H1 (cell line): ENCODE results near the gene ST6GALNAC5. TPM values are rescaled to one million over a fixed set of nuclear protein-coding genes. Genes with fewer than 3 reads are reported as not detected.
"Not testable (repeated sequence)": the region's sequence is repeated elsewhere in the genome, so short reads cannot be mapped to it uniquely, and the experiment has no call there.

ENCODE experiments used
- CTCF ChIA-PET: fragments of 300-600 bp; sonication (Branson Sonifier 250); formaldehyde crosslinking; loops from one replicate; lab custom pipeline; 2021; ENCODE audit not compliant: partially characterized antibody; lab: Charles Lee
- POLR2A ChIA-PET: fragments of 300-600 bp; sonication (Branson Sonifier 250); formaldehyde crosslinking; loops from one replicate; lab custom pipeline; 2021; ENCODE audit warnings: inconsistent platforms; ENCODE audit not compliant: partially characterized antibody; lab: Charles Lee
- DNase-seq, 2 experiments: peaks; one replicate each; pipeline versions ENCODE4 v3.0.0 to v3.0.0-alpha.2; 2010 to 2022; ENCODE audit warnings: low spot score in 2 of 2, low read depth in 1 of 2, mixed read lengths in 1 of 2
- FAIRE-seq: peaks from 2 replicates; lab custom pipeline; 2011; peaks lifted over from hg19 to GRCh38; lab: Jason Lieb, UNC
- H2AFZ ChIP-seq: 2 replicates; pipeline ENCODE4 v1.8.1; 2012; ENCODE audit warnings: low read length, inconsistent platforms
- H2AK5ac ChIP-seq: 2 replicates; pipeline ENCODE4 v1.6.1; 2013; ENCODE audit warnings: low read depth, low read length
- H2BK120ac ChIP-seq: replicated peaks from 2 replicates; pipeline ENCODE3; 2013; ENCODE audit warnings: low read depth, low read length, inconsistent platforms
- H2BK12ac ChIP-seq: 2 replicates; pipeline ENCODE4 v1.6.1; 2013; ENCODE audit warnings: low read depth, low read length
- H2BK15ac ChIP-seq: 2 replicates; pipeline ENCODE4 v1.6.1; 2013; ENCODE audit warnings: low read length
- H2BK20ac ChIP-seq: 2 replicates; pipeline ENCODE4 v1.6.1; 2013; ENCODE audit warnings: low read length
- H2BK5ac ChIP-seq: 2 replicates; pipeline ENCODE4 v1.6.1; 2013; ENCODE audit warnings: low read depth, low read length
- H3K14ac ChIP-seq: 2 replicates; pipeline ENCODE4 v1.6.1; 2013; ENCODE audit warnings: inconsistent platforms; ENCODE audit not compliant: insufficient read length
- H3K18ac ChIP-seq: 2 replicates; pipeline ENCODE4 v1.6.1; 2013; ENCODE audit warnings: low read length; ENCODE audit errors: extremely low read depth
- H3K23ac ChIP-seq: 2 replicates; pipeline ENCODE4 v1.6.1; 2013; ENCODE audit warnings: inconsistent platforms; ENCODE audit not compliant: insufficient read length
- H3K23me2 ChIP-seq: 2 replicates; pipeline ENCODE4 v1.6.1; 2013; ENCODE audit warnings: low read depth, low read length
- H3K27ac ChIP-seq: 2 replicates; pipeline ENCODE4 v1.6.1; 2011; ENCODE audit warnings: low read depth, low read length, inconsistent platforms
- H3K27me3 ChIP-seq, 4 experiments: replicated peaks in 1 of 4; 1 replicate in 1 of 4; 2 replicates in 3 of 4; pipeline versions ENCODE4 v1.6.1 to v1.8.1; 2011 to 2013; ENCODE audit warnings: low read length in 3 of 4, mild to moderate bottlenecking in 3 of 4, inconsistent platforms in 2 of 4, mixed read lengths in 2 of 4, moderate library complexity in 1 of 4; ENCODE audit not compliant: control insufficient read depth in 3 of 4, insufficient read depth in 3 of 4; ENCODE audit errors: extremely low read depth in 1 of 4
- H3K36me3 ChIP-seq, 4 experiments: 2 replicates each; pipeline versions ENCODE4 v1.6.1 to v1.8.1; 2011 to 2013; ENCODE audit warnings: mild to moderate bottlenecking in 4 of 4, low read length in 3 of 4, moderate library complexity in 2 of 4, control low read depth in 1 of 4, inconsistent platforms in 1 of 4; ENCODE audit not compliant: insufficient read depth in 4 of 4, control insufficient read depth in 2 of 4
- H3K4ac ChIP-seq: replicated peaks from 2 replicates; pipeline ENCODE3; 2013; ENCODE audit warnings: low read length, low read depth, mixed read lengths, inconsistent platforms; ENCODE audit not compliant: insufficient read length
- H3K4me1 ChIP-seq, 4 experiments: replicated peaks in 1 of 4; 1 replicate in 1 of 4; 2 replicates in 3 of 4; pipeline versions ENCODE4 v1.6.1 to v1.8.1; 2011 to 2013; ENCODE audit warnings: low read length in 3 of 4, inconsistent platforms in 2 of 4, mixed read lengths in 1 of 4; ENCODE audit not compliant: insufficient read depth in 4 of 4, control insufficient read depth in 3 of 4
- H3K4me2 ChIP-seq, 2 experiments: 2 replicates each; pipeline versions ENCODE4 v1.6.1 to v1.8.1; 2011 to 2013; ENCODE audit warnings: low read depth in 2 of 2, low read length in 2 of 2, control low read depth in 1 of 2, inconsistent platforms in 1 of 2, mild to moderate bottlenecking in 1 of 2; ENCODE audit not compliant: insufficient read depth in 1 of 2
- H3K4me3 ChIP-seq, 4 experiments: fragments of 200-600, 300-600 bp in 1 of 4; sonication (generic), shearing (Covaris generic), sonication (Bioruptor Twin) in 1 of 4; 2 replicates each; pipeline versions ENCODE4 v1.5.1 to v1.8.1; 2011 to 2016; ENCODE audit warnings: low read length in 4 of 4, low read depth in 3 of 4, control low read depth in 2 of 4, inconsistent platforms in 2 of 4, mild to moderate bottlenecking in 2 of 4, mixed read lengths in 1 of 4, moderate library complexity in 1 of 4; ENCODE audit not compliant: insufficient read depth in 2 of 4; ENCODE audit errors: extremely low read depth in 1 of 4
- H3K56ac ChIP-seq: replicated peaks from 2 replicates; pipeline ENCODE3; 2013; ENCODE audit warnings: low read depth, mild to moderate bottlenecking, mixed read lengths, low read length, inconsistent platforms; ENCODE audit not compliant: insufficient read length
- H3K79me1 ChIP-seq: 2 replicates; pipeline ENCODE4 v1.6.1; 2013; ENCODE audit warnings: low read depth, low read length, control low read depth
- H3K79me2 ChIP-seq, 2 experiments: 2 replicates each; pipeline versions ENCODE4 v1.6.1 to v1.8.1; 2012 to 2013; ENCODE audit warnings: low read length in 2 of 2, mild to moderate bottlenecking in 2 of 2, inconsistent platforms in 1 of 2; ENCODE audit not compliant: insufficient read depth in 2 of 2, control insufficient read depth in 1 of 2
- H3K9ac ChIP-seq, 4 experiments: replicated peaks in 1 of 4; 1 replicate in 1 of 4; 2 replicates in 3 of 4; pipeline versions ENCODE4 v1.6.1 to v1.8.1; 2011 to 2013; ENCODE audit warnings: low read depth in 3 of 4, low read length in 3 of 4, control low read depth in 2 of 4, mild to moderate bottlenecking in 2 of 4, moderate library complexity in 2 of 4, inconsistent platforms in 1 of 4; ENCODE audit errors: extremely low read depth in 1 of 4
- H3K9me3 ChIP-seq, 2 experiments: 2 replicates each; pipeline versions ENCODE4 v1.6.1 to v1.8.1; 2012 to 2013; ENCODE audit warnings: mild to moderate bottlenecking in 2 of 2, moderate library complexity in 2 of 2, control low read depth in 1 of 2, inconsistent platforms in 1 of 2, low read depth in 1 of 2, low read length in 1 of 2, mixed read lengths in 1 of 2; ENCODE audit not compliant: insufficient read depth in 2 of 2
- H4K20me1 ChIP-seq, 2 experiments: replicated peaks in 1 of 2; 2 replicates each; pipeline versions ENCODE3 to v1.8.1; 2011 to 2013; ENCODE audit warnings: inconsistent platforms in 2 of 2, low read length in 2 of 2, mild to moderate bottlenecking in 1 of 2; ENCODE audit not compliant: insufficient read depth in 2 of 2, control insufficient read depth in 1 of 2
- H4K5ac ChIP-seq: 2 replicates; pipeline ENCODE4 v1.6.1; 2013; ENCODE audit warnings: low read length, low read depth, mixed read lengths, inconsistent platforms; ENCODE audit not compliant: insufficient read length
- H4K8ac ChIP-seq: 2 replicates; pipeline ENCODE4 v1.8.0; 2013; ENCODE audit warnings: mild to moderate bottlenecking, moderate library complexity, low read length, inconsistent platforms; ENCODE audit not compliant: insufficient read depth; ENCODE audit errors: extremely low read depth
- H4K91ac ChIP-seq: replicated peaks from 2 replicates; pipeline ENCODE3; 2013; ENCODE audit warnings: low read length, mixed read lengths, inconsistent platforms; ENCODE audit not compliant: insufficient read length
- polyA plus RNA-seq, 7 experiments: library from polyadenylated mRNA; depleted of rRNA in 3 of 7; stranded (reverse) in 5 of 7; unstranded in 2 of 7; fragments of >200 nt in 5 of 7; fragments of 200-250 nt in 2 of 7; gene quantifications; 1 replicate in 5 of 7; 2 replicates in 1 of 7; 4 replicates in 1 of 7; pipeline versions ENCODE4 v1.2.1 to v1.2.3, GENCODE V29; 2011 to 2013; ENCODE audit warnings: missing spikeins in 2 of 7, mixed read lengths in 2 of 7
- total RNA-seq: library from RNA; stranded (reverse); fragmentation: NEBNext Ultra II Directional; extraction: Animal tissue kit (Norgen Biotek cat#: 25700); gene quantifications from 2 replicates; pipeline ENCODE4 v1.2.1, GENCODE V29; 2021

ST6GALNAC5 gene
- total and polyA plus RNA-seq, 2 of the 8 experiments (the other 6 are each of a cell fraction or from before 2014, with no cell fraction given): 6.2 to 7.3 TPM

DNA sequence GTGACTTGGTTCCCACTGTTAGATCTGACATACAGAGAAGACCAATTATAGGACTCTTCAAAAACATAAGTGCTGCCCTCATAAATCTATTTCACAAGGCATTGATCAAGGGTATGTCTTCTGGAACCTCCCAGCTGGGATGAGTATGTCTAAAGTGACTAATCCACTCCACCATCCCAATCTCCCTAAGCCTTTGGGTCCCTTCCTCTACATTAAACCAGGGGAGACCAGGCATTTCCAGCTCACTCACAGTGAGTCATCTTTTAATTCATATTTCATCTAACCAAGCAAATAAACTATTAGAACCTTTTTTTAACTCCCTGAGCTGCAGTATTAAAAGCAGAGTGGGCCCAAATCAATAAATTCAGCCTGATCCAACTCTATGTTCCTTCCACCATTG lies 11.7 kb downstream of the ST6GALNAC5 start:
- H3K23ac ChIP-seq, H4K8ac ChIP-seq, H2BK120ac ChIP-seq, H2BK20ac ChIP-seq, H3K4me1 ChIP-seq, H3K9ac ChIP-seq, H3K4me2 ChIP-seq, H4K5ac ChIP-seq, H3K79me2 ChIP-seq, H3K27ac ChIP-seq, H2BK15ac ChIP-seq, FAIRE-seq, H3K18ac ChIP-seq, H3K4me3 ChIP-seq, H3K27me3 ChIP-seq, H3K36me3 ChIP-seq, H3K14ac ChIP-seq, H2AK5ac ChIP-seq, H3K23me2 ChIP-seq, CTCF ChIA-PET, H2AFZ ChIP-seq, H4K91ac ChIP-seq, H3K9me3 ChIP-seq, H3K79me1 ChIP-seq, DNase-seq, H2BK12ac ChIP-seq, H3K4ac ChIP-seq, H4K20me1 ChIP-seq, H3K56ac ChIP-seq, H2BK5ac ChIP-seq: not testable (repeated sequence)
- POLR2A ChIA-PET: interaction anchor here (1.2 kb wide), 1 partner anchor 14 kb away, joined by 3 read pairs; no protein-coding TSS in a partner anchor
